Neural cell (in vitro differentiated cells): ENCODE results near the gene KSR2. TPM values are rescaled to one million over a fixed set of nuclear protein-coding genes. Genes with fewer than 3 reads are reported as not detected.

Source experiments
- H2AFZ ChIP-seq: fragments of 200-600, 300-800 bp; sonication (generic), shearing (Covaris generic); 2 replicates; pipeline ENCODE4 v1.6.0; 2014; ENCODE audit warnings: low read depth, mild to moderate bottlenecking, antibody characterized with exemption, low read length, moderate library complexity
- H3F3A ChIP-seq: fragments of 200-600 bp; shearing (Covaris generic); 2 replicates; pipeline ENCODE4 v1.6.1; 2016; ENCODE audit warnings: mild to moderate bottlenecking, moderate library complexity, mixed read lengths, antibody characterized with exemption, low read length; ENCODE audit not compliant: insufficient read depth, poor library complexity, severe bottlenecking
- H3K27ac ChIP-seq: fragments of 200-600, 300-800 bp; sonication (generic), shearing (Covaris generic); 2 replicates; pipeline ENCODE4 v1.5.1; 2014; ENCODE audit warnings: mild to moderate bottlenecking, low read length, moderate library complexity
- H3K27me3 ChIP-seq: fragments of 300-800, 200-600 bp; sonication (generic), shearing (Covaris generic); 2 replicates; pipeline ENCODE4 v1.6.0; 2014; ENCODE audit warnings: mild to moderate bottlenecking, low read depth, low read length, moderate library complexity; ENCODE audit not compliant: insufficient read depth
- H3K36me3 ChIP-seq: fragments of 300-800, 200-600 bp; sonication (generic), shearing (Covaris generic); 2 replicates; pipeline ENCODE4 v1.5.1; 2014; ENCODE audit warnings: mild to moderate bottlenecking, antibody characterized with exemption, low read length, moderate library complexity; ENCODE audit not compliant: insufficient read depth
- H3K4me2 ChIP-seq: fragments of 300-800, 200-600 bp; sonication (generic), shearing (Covaris generic); 2 replicates; pipeline ENCODE4 v1.6.0; 2014; ENCODE audit warnings: mild to moderate bottlenecking, low read length
- H3K4me3 ChIP-seq: fragments of 300-800, 200-600 bp; sonication (generic), shearing (Covaris generic); 2 replicates; pipeline ENCODE4 v1.5.1; 2014; ENCODE audit warnings: mild to moderate bottlenecking, low read length, moderate library complexity
- H3K79me2 ChIP-seq: fragments of 200-600 bp; shearing (Covaris generic); replicated peaks from 2 replicates; pipeline ENCODE4 v1.6.0; 2014; ENCODE audit warnings: mild to moderate bottlenecking, low read length, moderate library complexity; ENCODE audit not compliant: insufficient read depth
- H3K9ac ChIP-seq: fragments of 300-800, 200-600 bp; sonication (generic), shearing (Covaris generic); 2 replicates; pipeline ENCODE4 v1.6.1; 2016; ENCODE audit warnings: mild to moderate bottlenecking, low read length, mixed read lengths
- H3K9me2 ChIP-seq: fragments of 200-600 bp; shearing (Covaris generic); 2 replicates; pipeline ENCODE4 v1.6.1; 2016; ENCODE audit warnings: mild to moderate bottlenecking, low read length, mixed read lengths; ENCODE audit not compliant: insufficient read depth
- H3K9me3 ChIP-seq: fragments of 200-600, 300-800 bp; sonication (generic), shearing (Covaris generic); 2 replicates; pipeline ENCODE4 v1.6.1; 2016; ENCODE audit warnings: mild to moderate bottlenecking, mixed run types, low read length, moderate library complexity, mixed read lengths
- H4K20me1 ChIP-seq: fragments of 200-600 bp; shearing (Covaris generic); 2 replicates; pipeline ENCODE4 v1.6.1; 2016; ENCODE audit warnings: mild to moderate bottlenecking, mixed run types; ENCODE audit not compliant: insufficient read depth
- EP300 ChIP-seq: fragments of 450-650 bp; conservative IDR thresholded peaks from 2 replicates; pipeline ENCODE4 v1.6.1; 2014; ENCODE audit warnings: antibody characterized with exemption, mild to moderate bottlenecking, moderate library complexity; ENCODE audit not compliant: poor library complexity, severe bottlenecking
- EZH2 ChIP-seq: fragments of 200-600, 300-800 bp; shearing (Covaris generic), sonication (generic); IDR thresholded peaks from 2 replicates; pipeline ENCODE4 v1.6.1; 2014; ENCODE audit warnings: antibody characterized with exemption, low read length, borderline replicate concordance, mild to moderate bottlenecking; ENCODE audit not compliant: insufficient read depth, poor library complexity, severe bottlenecking
- MXI1 ChIP-seq: fragments of 450-650 bp; conservative IDR thresholded peaks from 2 replicates; pipeline ENCODE4 v1.6.1; 2014; ENCODE audit warnings: antibody characterized with exemption, mild to moderate bottlenecking; ENCODE audit not compliant: poor library complexity, severe bottlenecking
- POLR2AphosphoS5 ChIP-seq: IDR thresholded peaks from 2 replicates; pipeline ENCODE4 v1.6.1; 2012
- RAD21 ChIP-seq: fragments of 450-650 bp; conservative IDR thresholded peaks from 2 replicates; pipeline ENCODE4 v1.6.1; 2014; ENCODE audit warnings: antibody characterized with exemption, mild to moderate bottlenecking, moderate library complexity
- SMC3 ChIP-seq: fragments of 450-650 bp; conservative IDR thresholded peaks from 2 replicates; pipeline ENCODE4 v1.6.1; 2014; ENCODE audit warnings: antibody characterized with exemption, mild to moderate bottlenecking, moderate library complexity; ENCODE audit not compliant: poor library complexity
- TAF1 ChIP-seq: IDR thresholded peaks from 2 replicates; pipeline ENCODE4 v1.6.1; 2012; ENCODE audit warnings: low read depth
- polyA plus RNA-seq: library from polyadenylated mRNA; depleted of rRNA; stranded (reverse); fragments of >200 nt; gene quantifications from 2 replicates; pipeline ENCODE4 v1.2.3, GENCODE V29; 2014
- TF ChIP-seq, protein P1 (sequence below): IDR thresholded peaks from 2 replicates; pipeline ENCODE4 v1.6.1; 2012; ENCODE audit warnings: borderline replicate concordance
- TF ChIP-seq, protein P2 (sequence below): fragments of 450-650 bp; IDR thresholded peaks from 2 replicates; pipeline ENCODE4 v1.5.1; 2014; ENCODE audit warnings: antibody characterized with exemption, mild to moderate bottlenecking, moderate library complexity; ENCODE audit not compliant: poor library complexity, severe bottlenecking

The KSR2 gene
- polyA plus RNA-seq, 1 donor from 2014 or later: 3.0 TPM

DNA sequence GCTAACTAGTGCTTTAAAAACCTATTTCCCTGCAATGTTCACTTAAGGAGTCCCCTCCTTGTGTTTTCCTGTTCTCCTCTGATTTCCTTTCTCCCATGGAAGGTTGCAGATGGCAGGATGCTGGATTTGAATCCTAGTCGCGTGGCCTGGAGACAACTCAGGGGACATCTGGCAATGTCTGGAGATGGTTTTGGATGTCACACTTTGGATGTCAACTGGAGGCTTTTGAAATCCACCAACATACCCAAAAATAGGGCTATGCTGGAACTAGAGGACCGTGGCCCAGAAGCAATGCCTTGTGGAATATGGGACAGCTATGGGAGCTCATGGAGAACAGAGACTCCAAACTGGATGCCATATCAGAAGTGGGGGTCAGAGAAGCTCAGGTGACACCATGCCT, 511.6 kb downstream of the KSR2 start:
- H4K20me1 ChIP-seq: no peaks in the 10 kb centered on the region

DNA sequence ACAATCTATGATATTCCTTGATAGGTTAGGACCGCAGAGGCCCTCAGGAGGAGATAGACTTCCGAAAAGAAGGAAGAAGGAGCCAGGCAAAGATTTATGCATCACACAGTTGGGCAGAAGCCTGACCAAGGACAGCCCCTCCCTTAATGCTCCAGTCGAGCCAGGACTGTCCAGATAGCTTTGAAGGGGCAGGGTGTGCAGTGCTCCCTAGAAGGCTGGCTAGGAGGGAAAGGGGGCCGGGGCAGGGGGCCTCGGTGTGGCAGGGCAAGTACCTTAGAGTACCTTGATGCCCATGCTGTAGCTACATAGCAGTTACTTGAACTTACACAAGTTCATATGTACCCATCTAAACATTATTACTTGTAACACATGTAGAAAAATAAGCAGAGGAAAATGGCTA, 512.7 kb downstream of the KSR2 start:
- no peaks in the 10 kb centered on the region for H3K79me2 ChIP-seq
- H3K4me3 ChIP-seq: no peak overlapping the region
- H2AFZ ChIP-seq: no peak overlapping the region
- no peak overlapping the region for H3K27ac ChIP-seq
- TF ChIP-seq MXI1: no peak
- TF ChIP-seq POLR2AphosphoS5: no peak
- no peaks in the 10 kb centered on the region for H4K20me1 ChIP-seq
- H3K9me3 ChIP-seq: no peaks in the 10 kb centered on the region
- no peaks in the 10 kb centered on the region for H3K27me3 ChIP-seq
- no peaks in the 10 kb centered on the region for H3F3A ChIP-seq
- no peak overlapping the region for H3K9ac ChIP-seq
- no peak overlapping the region for H3K4me2 ChIP-seq
- no peaks in the 10 kb centered on the region for H3K9me2 ChIP-seq
- H3K36me3 ChIP-seq: no peaks in the 10 kb centered on the region

More for the DNA sequence above, 511.6 kb downstream of the KSR2 start:
- TF ChIP-seq TAF1 (no peak), EP300 (no peak), EZH2 (no peak), RAD21 (no peak), SMC3 (no peak), MXI1 (no peak), POLR2AphosphoS5 (no peak)
- TF ChIP-seq, protein P1, sequence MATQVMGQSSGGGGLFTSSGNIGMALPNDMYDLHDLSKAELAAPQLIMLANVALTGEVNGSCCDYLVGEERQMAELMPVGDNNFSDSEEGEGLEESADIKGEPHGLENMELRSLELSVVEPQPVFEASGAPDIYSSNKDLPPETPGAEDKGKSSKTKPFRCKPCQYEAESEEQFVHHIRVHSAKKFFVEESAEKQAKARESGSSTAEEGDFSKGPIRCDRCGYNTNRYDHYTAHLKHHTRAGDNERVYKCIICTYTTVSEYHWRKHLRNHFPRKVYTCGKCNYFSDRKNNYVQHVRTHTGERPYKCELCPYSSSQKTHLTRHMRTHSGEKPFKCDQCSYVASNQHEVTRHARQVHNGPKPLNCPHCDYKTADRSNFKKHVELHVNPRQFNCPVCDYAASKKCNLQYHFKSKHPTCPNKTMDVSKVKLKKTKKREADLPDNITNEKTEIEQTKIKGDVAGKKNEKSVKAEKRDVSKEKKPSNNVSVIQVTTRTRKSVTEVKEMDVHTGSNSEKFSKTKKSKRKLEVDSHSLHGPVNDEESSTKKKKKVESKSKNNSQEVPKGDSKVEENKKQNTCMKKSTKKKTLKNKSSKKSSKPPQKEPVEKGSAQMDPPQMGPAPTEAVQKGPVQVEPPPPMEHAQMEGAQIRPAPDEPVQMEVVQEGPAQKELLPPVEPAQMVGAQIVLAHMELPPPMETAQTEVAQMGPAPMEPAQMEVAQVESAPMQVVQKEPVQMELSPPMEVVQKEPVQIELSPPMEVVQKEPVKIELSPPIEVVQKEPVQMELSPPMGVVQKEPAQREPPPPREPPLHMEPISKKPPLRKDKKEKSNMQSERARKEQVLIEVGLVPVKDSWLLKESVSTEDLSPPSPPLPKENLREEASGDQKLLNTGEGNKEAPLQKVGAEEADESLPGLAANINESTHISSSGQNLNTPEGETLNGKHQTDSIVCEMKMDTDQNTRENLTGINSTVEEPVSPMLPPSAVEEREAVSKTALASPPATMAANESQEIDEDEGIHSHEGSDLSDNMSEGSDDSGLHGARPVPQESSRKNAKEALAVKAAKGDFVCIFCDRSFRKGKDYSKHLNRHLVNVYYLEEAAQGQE: no peak
- TF ChIP-seq, protein P2, sequence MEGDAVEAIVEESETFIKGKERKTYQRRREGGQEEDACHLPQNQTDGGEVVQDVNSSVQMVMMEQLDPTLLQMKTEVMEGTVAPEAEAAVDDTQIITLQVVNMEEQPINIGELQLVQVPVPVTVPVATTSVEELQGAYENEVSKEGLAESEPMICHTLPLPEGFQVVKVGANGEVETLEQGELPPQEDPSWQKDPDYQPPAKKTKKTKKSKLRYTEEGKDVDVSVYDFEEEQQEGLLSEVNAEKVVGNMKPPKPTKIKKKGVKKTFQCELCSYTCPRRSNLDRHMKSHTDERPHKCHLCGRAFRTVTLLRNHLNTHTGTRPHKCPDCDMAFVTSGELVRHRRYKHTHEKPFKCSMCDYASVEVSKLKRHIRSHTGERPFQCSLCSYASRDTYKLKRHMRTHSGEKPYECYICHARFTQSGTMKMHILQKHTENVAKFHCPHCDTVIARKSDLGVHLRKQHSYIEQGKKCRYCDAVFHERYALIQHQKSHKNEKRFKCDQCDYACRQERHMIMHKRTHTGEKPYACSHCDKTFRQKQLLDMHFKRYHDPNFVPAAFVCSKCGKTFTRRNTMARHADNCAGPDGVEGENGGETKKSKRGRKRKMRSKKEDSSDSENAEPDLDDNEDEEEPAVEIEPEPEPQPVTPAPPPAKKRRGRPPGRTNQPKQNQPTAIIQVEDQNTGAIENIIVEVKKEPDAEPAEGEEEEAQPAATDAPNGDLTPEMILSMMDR: no peak
- no peaks in the 10 kb centered on the region for H3K79me2 ChIP-seq
- no peaks in the 10 kb centered on the region for H3K9me3 ChIP-seq
- no peaks in the 10 kb centered on the region for H3K9me2 ChIP-seq
- no peaks in the 10 kb centered on the region for H3K27me3 ChIP-seq
- no peak overlapping the region for H3K4me2 ChIP-seq
- H2AFZ ChIP-seq: no peak overlapping the region
- H3K27ac ChIP-seq: no peak overlapping the region
- no peaks in the 10 kb centered on the region for H3F3A ChIP-seq
- H3K4me3 ChIP-seq: no peak overlapping the region
- H3K36me3 ChIP-seq: no peaks in the 10 kb centered on the region
- H3K9ac ChIP-seq: no peak overlapping the region

DNA sequence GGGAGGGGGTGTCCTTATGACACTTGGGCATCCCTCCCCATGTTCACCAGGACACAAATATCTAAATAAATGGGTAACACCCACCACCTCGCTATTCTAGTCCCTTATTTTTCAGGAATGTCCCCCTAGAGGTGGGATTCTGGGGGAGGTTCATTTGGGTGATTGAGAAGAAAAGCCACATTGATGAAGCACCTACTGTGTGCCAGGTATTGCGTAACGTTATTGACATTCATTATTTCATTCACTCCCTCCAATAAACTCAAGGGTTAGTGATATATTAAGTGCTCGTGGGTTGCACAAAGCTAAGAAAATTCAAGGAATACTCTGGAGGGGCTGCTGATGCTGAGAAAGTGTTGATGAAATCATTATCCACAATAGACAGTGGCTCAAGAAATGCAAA, 514.8 kb downstream of the KSR2 start:
- Histone ChIP-seq H3K9me3 (no peaks in the 10 kb centered on the region), H3K27me3 (no peaks in the 10 kb centered on the region), H3K4me2 (no peak overlapping the region), H4K20me1 (no peaks in the 10 kb centered on the region), H3F3A (no peaks in the 10 kb centered on the region), H3K36me3 (no peaks in the 10 kb centered on the region), H3K9ac (no peak overlapping the region), H2AFZ (no peak overlapping the region), H3K9me2 (no peaks in the 10 kb centered on the region), H3K27ac (no peak overlapping the region), H3K79me2 (no peaks in the 10 kb centered on the region), H3K4me3 (no peak overlapping the region)
- TF ChIP-seq, protein P1: no peak
